Fibroblast of villous mesenchyme (primary cell): ENCODE data around the gene ADARB2. TPM values are rescaled to one million over a fixed set of nuclear protein-coding genes. Genes with fewer than 3 reads are reported as not detected.

ENCODE experiments used
- DNase-seq: peaks from one replicate; pipeline ENCODE4 v3.0.0-alpha.2; 2010; ENCODE audit warnings: low read depth
- H3K4me3 ChIP-seq: 2 replicates; pipeline ENCODE4 v1.5.1; 2011; ENCODE audit warnings: low read depth, mild to moderate bottlenecking, low read length
- CTCF ChIP-seq: IDR thresholded peaks from 2 replicates; pipeline ENCODE4 v1.5.1; 2012; ENCODE audit warnings: low read depth, mild to moderate bottlenecking, low read length; ENCODE audit not compliant: insufficient read depth
- total RNA-seq: library from RNA; depleted of rRNA; stranded (reverse); fragments of >200 nt; gene quantifications from 2 replicates; pipeline ENCODE4 v1.2.3, GENCODE V29; 2012

Gene ADARB2
- total RNA-seq, 1 donor, result not detected

- no peak for DNase-seq
- TF ChIP-seq CTCF, result no peak
Observed at GRCh38 chr10:1323951-1324350, 413.4 kb downstream of the ADARB2 start.

GRCh38 chr10:1320739-1321320 is 416.5 kb downstream of the ADARB2 start:
- DNase-seq, result no peak
- H3K4me3 ChIP-seq, result no peak overlapping the region
- no peak for TF ChIP-seq CTCF

More at GRCh38 chr10:1323951-1324350, 413.4 kb downstream of the ADARB2 start:
- no peak overlapping the region for H3K4me3 ChIP-seq

- no peak for TF ChIP-seq CTCF
- no peak for DNase-seq
- no peak overlapping the region for H3K4me3 ChIP-seq
Observed at GRCh38 chr10:1316809-1317143, 420.5 kb downstream of the ADARB2 start.

GRCh38 chr10:1316121-1316808 is 421.1 kb downstream of the ADARB2 start:
- no peak for TF ChIP-seq CTCF
- DNase-seq, result no peak
- H3K4me3 ChIP-seq, result no peak overlapping the region

GRCh38 chr10:1315178-1315577 is 422.1 kb downstream of the ADARB2 start:
- H3K4me3 ChIP-seq, result no peak overlapping the region
- TF ChIP-seq CTCF, result no peak
- DNase-seq, result no peak

- TF ChIP-seq CTCF, result no peak
- H3K4me3 ChIP-seq, result no peak overlapping the region
Observed at GRCh38 chr10:1311726-1312125, 425.6 kb downstream of the ADARB2 start.

More at GRCh38 chr10:1311726-1312125, 425.6 kb downstream of the ADARB2 start:
- no peak for DNase-seq
